GM23338 (cell line): ENCODE measurements around the gene CCR8. TPM values are rescaled to one million over a fixed set of nuclear protein-coding genes. Genes with fewer than 3 reads are reported as not detected.

Experiments
- ATAC-seq: fragments of 200-7000 bp; cut with Tn5 transposase; 3 replicates; pipeline ENCODE4 v1.9.1; 2020
- DNase-seq: peaks from one replicate; pipeline ENCODE4 v3.0.0-alpha.2; 2015; ENCODE audit warnings: low spot score
- H2AFZ ChIP-seq: fragments of 200-600 bp; sonication (generic); 2 replicates; pipeline ENCODE4 v1.8.0; 2016; ENCODE audit warnings: antibody characterized with exemption, mild to moderate bottlenecking, moderate library complexity
- H3F3A ChIP-seq: fragments of 200-600 bp; sonication (generic); replicated peaks from 2 replicates; pipeline ENCODE4 v1.8.0; 2017; ENCODE audit warnings: antibody characterized with exemption, mixed run types, low read depth
- H3K27ac ChIP-seq: fragments of 200-600 bp; sonication (generic); 2 replicates; pipeline ENCODE4 v1.6.1; 2016; ENCODE audit warnings: low read depth
- H3K27me3 ChIP-seq: fragments of 200-600 bp; sonication (generic); 2 replicates; pipeline ENCODE4 v1.8.0; 2016; ENCODE audit warnings: mild to moderate bottlenecking, mixed run types, moderate library complexity; ENCODE audit not compliant: insufficient read depth
- H3K36me3 ChIP-seq: fragments of 200-600 bp; sonication (generic); 2 replicates; pipeline ENCODE4 v1.8.0; 2016; ENCODE audit warnings: mild to moderate bottlenecking; ENCODE audit not compliant: insufficient read depth
- H3K4me1 ChIP-seq: fragments of 200-600 bp; sonication (generic); 2 replicates; pipeline ENCODE4 v1.8.0; 2016; ENCODE audit warnings: mild to moderate bottlenecking, moderate library complexity; ENCODE audit not compliant: insufficient read depth
- H3K4me2 ChIP-seq: fragments of 200-600 bp; sonication (generic); 2 replicates; pipeline ENCODE4 v1.7.1; 2017; ENCODE audit warnings: mixed run types
- H3K4me3 ChIP-seq: fragments of 200-600 bp; sonication (generic); 2 replicates; pipeline ENCODE4 v1.6.1; 2016; ENCODE audit warnings: mixed run types
- H3K79me2 ChIP-seq: fragments of 200-600 bp; sonication (generic); replicated peaks from 2 replicates; pipeline ENCODE4 v1.8.0; 2017; ENCODE audit warnings: mild to moderate bottlenecking; ENCODE audit not compliant: insufficient read depth
- H3K9me2 ChIP-seq: fragments of 200-600 bp; sonication (generic); 2 replicates; pipeline ENCODE4 v1.8.0; 2017; ENCODE audit not compliant: insufficient read depth
- H4K20me1 ChIP-seq: fragments of 200-600 bp; sonication (generic); replicated peaks from 2 replicates; pipeline ENCODE4 v1.8.0; 2017; ENCODE audit warnings: mild to moderate bottlenecking; ENCODE audit not compliant: insufficient read depth
- H3K27ac Mint-ChIP-seq: 2 replicates; pipeline ENCODE4 v1.8.0; 2020; ENCODE audit warnings: inconsistent platforms, mild to moderate bottlenecking, moderate library complexity, mixed read lengths
- H3K27me3 Mint-ChIP-seq: 3 replicates; pipeline ENCODE4 v1.8.0; 2022; ENCODE audit warnings: low read depth, mild to moderate bottlenecking, moderate library complexity, mixed read lengths, inconsistent platforms; ENCODE audit not compliant: insufficient read depth, poor library complexity
- H3K36me3 Mint-ChIP-seq: 3 replicates; pipeline ENCODE4 v1.8.0; 2021; ENCODE audit warnings: low read depth, mild to moderate bottlenecking, inconsistent platforms, moderate library complexity, mixed read lengths
- H3K4me1 Mint-ChIP-seq: 3 replicates; pipeline ENCODE4 v1.8.0; 2020; ENCODE audit warnings: mild to moderate bottlenecking, inconsistent platforms, mixed read lengths
- H3K4me3 Mint-ChIP-seq: 3 replicates; pipeline ENCODE4 v1.8.0; 2021; ENCODE audit warnings: moderate library complexity, mild to moderate bottlenecking, inconsistent platforms, mixed read lengths
- H3K9me3 Mint-ChIP-seq: 3 replicates; pipeline ENCODE4 v1.8.0; 2020; ENCODE audit warnings: moderate library complexity, mild to moderate bottlenecking, inconsistent platforms, mixed read lengths
- EZH2phosphoT487 ChIP-seq: fragments of 200-600 bp; sonication (generic); IDR thresholded peaks from one replicate; pipeline ENCODE4 v1.8.1; 2018; ENCODE audit warnings: antibody characterized with exemption; ENCODE audit not compliant: unreplicated experiment
- JUNB ChIP-seq: IDR thresholded peaks from one replicate; pipeline ENCODE4 v1.6.1; 2016; ENCODE audit warnings: antibody characterized with exemption; ENCODE audit not compliant: unreplicated experiment
- NANOG ChIP-seq: IDR thresholded peaks from 2 replicates; pipeline ENCODE4 v1.6.1; 2016; ENCODE audit warnings: antibody characterized with exemption, borderline replicate concordance
- POLR2AphosphoS5 ChIP-seq: IDR thresholded peaks from 2 replicates; pipeline ENCODE4 v1.6.1; 2016; ENCODE audit warnings: antibody characterized with exemption, low read depth
- STAT1 ChIP-seq: IDR thresholded peaks from one replicate; pipeline ENCODE4 v1.6.1; 2016; ENCODE audit warnings: antibody characterized with exemption; ENCODE audit not compliant: unreplicated experiment
- ZNF331 ChIP-seq: fragments of 250-450 bp; sonication (Bioruptor Pico); IDR thresholded peaks from 2 replicates; pipeline ENCODE4 v1.5.0; 2020; ENCODE audit warnings: low read depth, mild to moderate bottlenecking, moderate library complexity
- polyA plus RNA-seq: library from polyadenylated mRNA; unstranded; fragments of >200 nt; fragmentation: Nextera tagmentation; extraction: Ambion mirVana; gene quantifications from 2 replicates; pipeline ENCODE4 v1.2.1, GENCODE V29; 2016
- total RNA-seq: library from RNA; depleted of rRNA; stranded (reverse); fragments of >200 nt; shearing (Covaris generic); gene quantifications from 2 replicates; pipeline ENCODE4 v1.2.3, GENCODE V29; 2014
- TF ChIP-seq, protein P1 (sequence below): IDR thresholded peaks from 2 replicates; pipeline ENCODE4 v1.6.1; 2016; ENCODE audit warnings: antibody characterized with exemption
- TF ChIP-seq, protein P2 (sequence below): IDR thresholded peaks from one replicate; pipeline ENCODE4 v1.6.1; 2018; ENCODE audit warnings: antibody characterized with exemption; ENCODE audit not compliant: unreplicated experiment
- TF ChIP-seq, protein P3 (sequence below): fragments of 250-450 bp; sonication (Bioruptor Pico); IDR thresholded peaks from 2 replicates; pipeline ENCODE4 v1.5.0; 2020; ENCODE audit warnings: mild to moderate bottlenecking, moderate library complexity

The CCR8 gene
- total and polyA plus RNA-seq, 2 experiments from 2014 or later, result 0.55 TPM; not detected in 1

DNA sequence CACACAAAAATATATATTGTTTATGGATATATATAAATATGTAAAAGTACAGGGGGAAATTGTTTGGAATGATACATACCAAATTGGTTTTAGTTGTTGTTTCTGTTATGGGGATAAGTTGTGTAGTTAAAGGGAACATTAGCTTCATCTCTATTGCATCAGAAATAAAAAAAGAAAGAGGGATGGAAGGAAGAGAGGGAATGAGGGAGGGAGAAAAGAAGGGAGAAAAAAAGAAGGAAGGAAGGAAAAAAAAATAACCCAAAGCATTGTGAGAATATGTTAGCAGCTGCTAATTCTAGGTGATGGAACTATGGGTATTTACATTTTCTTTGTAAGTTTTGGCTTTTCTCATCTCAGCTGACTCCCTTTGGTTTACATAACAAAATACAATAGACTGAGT lies 1.3 kb downstream of the CCR8 start (continued):
- TF ChIP-seq, protein P1, sequence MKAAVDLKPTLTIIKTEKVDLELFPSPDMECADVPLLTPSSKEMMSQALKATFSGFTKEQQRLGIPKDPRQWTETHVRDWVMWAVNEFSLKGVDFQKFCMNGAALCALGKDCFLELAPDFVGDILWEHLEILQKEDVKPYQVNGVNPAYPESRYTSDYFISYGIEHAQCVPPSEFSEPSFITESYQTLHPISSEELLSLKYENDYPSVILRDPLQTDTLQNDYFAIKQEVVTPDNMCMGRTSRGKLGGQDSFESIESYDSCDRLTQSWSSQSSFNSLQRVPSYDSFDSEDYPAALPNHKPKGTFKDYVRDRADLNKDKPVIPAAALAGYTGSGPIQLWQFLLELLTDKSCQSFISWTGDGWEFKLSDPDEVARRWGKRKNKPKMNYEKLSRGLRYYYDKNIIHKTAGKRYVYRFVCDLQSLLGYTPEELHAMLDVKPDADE, result no peak
- TF ChIP-seq, protein P2, sequence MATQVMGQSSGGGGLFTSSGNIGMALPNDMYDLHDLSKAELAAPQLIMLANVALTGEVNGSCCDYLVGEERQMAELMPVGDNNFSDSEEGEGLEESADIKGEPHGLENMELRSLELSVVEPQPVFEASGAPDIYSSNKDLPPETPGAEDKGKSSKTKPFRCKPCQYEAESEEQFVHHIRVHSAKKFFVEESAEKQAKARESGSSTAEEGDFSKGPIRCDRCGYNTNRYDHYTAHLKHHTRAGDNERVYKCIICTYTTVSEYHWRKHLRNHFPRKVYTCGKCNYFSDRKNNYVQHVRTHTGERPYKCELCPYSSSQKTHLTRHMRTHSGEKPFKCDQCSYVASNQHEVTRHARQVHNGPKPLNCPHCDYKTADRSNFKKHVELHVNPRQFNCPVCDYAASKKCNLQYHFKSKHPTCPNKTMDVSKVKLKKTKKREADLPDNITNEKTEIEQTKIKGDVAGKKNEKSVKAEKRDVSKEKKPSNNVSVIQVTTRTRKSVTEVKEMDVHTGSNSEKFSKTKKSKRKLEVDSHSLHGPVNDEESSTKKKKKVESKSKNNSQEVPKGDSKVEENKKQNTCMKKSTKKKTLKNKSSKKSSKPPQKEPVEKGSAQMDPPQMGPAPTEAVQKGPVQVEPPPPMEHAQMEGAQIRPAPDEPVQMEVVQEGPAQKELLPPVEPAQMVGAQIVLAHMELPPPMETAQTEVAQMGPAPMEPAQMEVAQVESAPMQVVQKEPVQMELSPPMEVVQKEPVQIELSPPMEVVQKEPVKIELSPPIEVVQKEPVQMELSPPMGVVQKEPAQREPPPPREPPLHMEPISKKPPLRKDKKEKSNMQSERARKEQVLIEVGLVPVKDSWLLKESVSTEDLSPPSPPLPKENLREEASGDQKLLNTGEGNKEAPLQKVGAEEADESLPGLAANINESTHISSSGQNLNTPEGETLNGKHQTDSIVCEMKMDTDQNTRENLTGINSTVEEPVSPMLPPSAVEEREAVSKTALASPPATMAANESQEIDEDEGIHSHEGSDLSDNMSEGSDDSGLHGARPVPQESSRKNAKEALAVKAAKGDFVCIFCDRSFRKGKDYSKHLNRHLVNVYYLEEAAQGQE, result no peak
- no peak for TF ChIP-seq NANOG

DNA sequence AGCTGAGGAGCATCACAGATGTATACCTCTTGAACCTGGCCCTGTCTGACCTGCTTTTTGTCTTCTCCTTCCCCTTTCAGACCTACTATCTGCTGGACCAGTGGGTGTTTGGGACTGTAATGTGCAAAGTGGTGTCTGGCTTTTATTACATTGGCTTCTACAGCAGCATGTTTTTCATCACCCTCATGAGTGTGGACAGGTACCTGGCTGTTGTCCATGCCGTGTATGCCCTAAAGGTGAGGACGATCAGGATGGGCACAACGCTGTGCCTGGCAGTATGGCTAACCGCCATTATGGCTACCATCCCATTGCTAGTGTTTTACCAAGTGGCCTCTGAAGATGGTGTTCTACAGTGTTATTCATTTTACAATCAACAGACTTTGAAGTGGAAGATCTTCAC lies 3.0 kb downstream of the CCR8 start:
- DNase-seq (no peak), ATAC-seq (no peak)
- H3K36me3 Mint-ChIP-seq, result no peaks in the 10 kb centered on the region
- no peaks in the 10 kb centered on the region for H3F3A ChIP-seq
- H3K4me1 Mint-ChIP-seq, result peaks cover 14% of the 10 kb centered on the region; the same call in 2 of the 3 replicates
- no peak overlapping the region for H3K27ac Mint-ChIP-seq
- H3K36me3 ChIP-seq, result no peaks in the 10 kb centered on the region
- peaks cover 9% of the 10 kb centered on the region; the same call in 1 of the 3 replicates for H3K9me3 Mint-ChIP-seq
- H2AFZ ChIP-seq, result no peak overlapping the region
- peaks cover 13% of the 10 kb centered on the region for H3K9me2 ChIP-seq
- H3K27me3 Mint-ChIP-seq, result peaks cover 2% of the 10 kb centered on the region
- no peak overlapping the region for H3K4me2 ChIP-seq
- H4K20me1 ChIP-seq, result no peaks in the 10 kb centered on the region
- H3K27ac ChIP-seq, result no peak overlapping the region
- no peak overlapping the region for H3K4me3 ChIP-seq
- no peaks in the 10 kb centered on the region for H3K79me2 ChIP-seq
- TF ChIP-seq JUNB (no peak), EZH2phosphoT487 (no peak), STAT1 (no peak), POLR2AphosphoS5 (no peak), ZNF331 (CRISPR knock-in tag) (no peak), NANOG (no peak)
- TF ChIP-seq, protein P2, result no peak
- TF ChIP-seq, protein P1, result no peak
- TF ChIP-seq, protein P3, sequence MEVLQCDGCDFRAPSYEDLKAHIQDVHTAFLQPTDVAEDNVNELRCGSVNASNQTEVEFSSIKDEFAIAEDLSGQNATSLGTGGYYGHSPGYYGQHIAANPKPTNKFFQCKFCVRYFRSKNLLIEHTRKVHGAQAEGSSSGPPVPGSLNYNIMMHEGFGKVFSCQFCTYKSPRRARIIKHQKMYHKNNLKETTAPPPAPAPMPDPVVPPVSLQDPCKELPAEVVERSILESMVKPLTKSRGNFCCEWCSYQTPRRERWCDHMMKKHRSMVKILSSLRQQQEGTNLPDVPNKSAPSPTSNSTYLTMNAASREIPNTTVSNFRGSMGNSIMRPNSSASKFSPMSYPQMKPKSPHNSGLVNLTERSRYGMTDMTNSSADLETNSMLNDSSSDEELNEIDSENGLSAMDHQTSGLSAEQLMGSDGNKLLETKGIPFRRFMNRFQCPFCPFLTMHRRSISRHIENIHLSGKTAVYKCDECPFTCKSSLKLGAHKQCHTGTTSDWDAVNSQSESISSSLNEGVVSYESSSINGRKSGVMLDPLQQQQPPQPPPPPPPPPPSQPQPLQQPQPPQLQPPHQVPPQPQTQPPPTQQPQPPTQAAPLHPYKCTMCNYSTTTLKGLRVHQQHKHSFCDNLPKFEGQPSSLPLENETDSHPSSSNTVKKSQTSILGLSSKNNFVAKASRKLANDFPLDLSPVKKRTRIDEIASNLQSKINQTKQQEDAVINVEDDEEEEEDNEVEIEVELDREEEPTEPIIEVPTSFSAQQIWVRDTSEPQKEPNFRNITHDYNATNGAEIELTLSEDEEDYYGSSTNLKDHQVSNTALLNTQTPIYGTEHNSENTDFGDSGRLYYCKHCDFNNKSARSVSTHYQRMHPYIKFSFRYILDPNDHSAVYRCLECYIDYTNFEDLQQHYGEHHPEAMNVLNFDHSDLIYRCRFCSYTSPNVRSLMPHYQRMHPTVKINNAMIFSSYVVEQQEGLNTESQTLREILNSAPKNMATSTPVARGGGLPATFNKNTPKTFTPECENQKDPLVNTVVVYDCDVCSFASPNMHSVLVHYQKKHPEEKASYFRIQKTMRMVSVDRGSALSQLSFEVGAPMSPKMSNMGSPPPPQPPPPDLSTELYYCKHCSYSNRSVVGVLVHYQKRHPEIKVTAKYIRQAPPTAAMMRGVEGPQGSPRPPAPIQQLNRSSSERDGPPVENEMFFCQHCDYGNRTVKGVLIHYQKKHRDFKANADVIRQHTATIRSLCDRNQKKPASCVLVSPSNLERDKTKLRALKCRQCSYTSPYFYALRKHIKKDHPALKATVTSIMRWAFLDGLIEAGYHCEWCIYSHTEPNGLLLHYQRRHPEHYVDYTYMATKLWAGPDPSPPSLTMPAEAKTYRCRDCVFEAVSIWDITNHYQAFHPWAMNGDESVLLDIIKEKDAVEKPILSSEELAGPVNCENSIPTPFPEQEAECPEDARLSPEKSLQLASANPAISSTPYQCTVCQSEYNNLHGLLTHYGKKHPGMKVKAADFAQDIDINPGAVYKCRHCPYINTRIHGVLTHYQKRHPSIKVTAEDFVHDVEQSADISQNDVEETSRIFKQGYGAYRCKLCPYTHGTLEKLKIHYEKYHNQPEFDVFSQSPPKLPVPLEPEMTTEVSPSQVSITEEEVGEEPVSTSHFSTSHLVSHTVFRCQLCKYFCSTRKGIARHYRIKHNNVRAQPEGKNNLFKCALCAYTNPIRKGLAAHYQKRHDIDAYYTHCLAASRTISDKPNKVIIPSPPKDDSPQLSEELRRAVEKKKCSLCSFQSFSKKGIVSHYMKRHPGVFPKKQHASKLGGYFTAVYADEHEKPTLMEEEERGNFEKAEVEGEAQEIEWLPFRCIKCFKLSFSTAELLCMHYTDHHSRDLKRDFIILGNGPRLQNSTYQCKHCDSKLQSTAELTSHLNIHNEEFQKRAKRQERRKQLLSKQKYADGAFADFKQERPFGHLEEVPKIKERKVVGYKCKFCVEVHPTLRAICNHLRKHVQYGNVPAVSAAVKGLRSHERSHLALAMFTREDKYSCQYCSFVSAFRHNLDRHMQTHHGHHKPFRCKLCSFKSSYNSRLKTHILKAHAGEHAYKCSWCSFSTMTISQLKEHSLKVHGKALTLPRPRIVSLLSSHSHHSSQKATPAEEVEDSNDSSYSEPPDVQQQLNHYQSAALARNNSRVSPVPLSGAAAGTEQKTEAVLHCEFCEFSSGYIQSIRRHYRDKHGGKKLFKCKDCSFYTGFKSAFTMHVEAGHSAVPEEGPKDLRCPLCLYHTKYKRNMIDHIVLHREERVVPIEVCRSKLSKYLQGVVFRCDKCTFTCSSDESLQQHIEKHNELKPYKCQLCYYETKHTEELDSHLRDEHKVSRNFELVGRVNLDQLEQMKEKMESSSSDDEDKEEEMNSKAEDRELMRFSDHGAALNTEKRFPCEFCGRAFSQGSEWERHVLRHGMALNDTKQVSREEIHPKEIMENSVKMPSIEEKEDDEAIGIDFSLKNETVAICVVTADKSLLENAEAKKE (CRISPR knock-in tag), result no peak
- H3K4me1 ChIP-seq, result peaks cover 3% of the 10 kb centered on the region
- H3K27me3 ChIP-seq, result no peaks in the 10 kb centered on the region
- no peak overlapping the region for H3K4me3 Mint-ChIP-seq
